Body of pancreas (tissue), 4 donors: ENCODE data around the gene FER. TPM values are rescaled to one million over a fixed set of nuclear protein-coding genes. Genes with fewer than 3 reads are reported as not detected.
"Not testable (repeated sequence)": the region's sequence is repeated elsewhere in the genome, so short reads cannot be mapped to it uniquely, and the experiment has no call there.

ENCODE experiments used
- ATAC-seq: fragments of 150-250 bp; one replicate; pipeline ENCODE4 v1.9.1; 2016
- DNase-seq, 4 donors: peaks; one replicate each; pipeline ENCODE4 v3.0.0-alpha.2; 2019
- H3K27ac ChIP-seq, 4 donors: fragments of 200-600 bp; sonication (generic); 1 replicate in 3 of 4; 2 replicates in 1 of 4; pipeline versions ENCODE4 v1.5.1 to v1.6.1; 2016 to 2019; ENCODE audit warnings: mild to moderate bottlenecking in 1 of 4, mixed read lengths in 1 of 4, moderate library complexity in 1 of 4
- H3K27me3 ChIP-seq, 2 donors: fragments of 200-600 bp; sonication (generic); one replicate each; pipeline ENCODE4 v1.6.0; 2016; ENCODE audit warnings: mild to moderate bottlenecking in 1 of 2
- H3K36me3 ChIP-seq, 2 donors: fragments of 200-600 bp; sonication (generic); replicated peaks in 1 of 2; 2 replicates each; pipeline ENCODE4 v1.5.1; 2016; ENCODE audit warnings: low read depth in 2 of 2; ENCODE audit not compliant: insufficient read depth in 1 of 2
- H3K4me1 ChIP-seq: fragments of 200-600 bp; sonication (generic); one replicate; pipeline ENCODE4 v1.6.0; 2016
- H3K4me3 ChIP-seq, 2 donors: fragments of 200-600 bp; sonication (generic); 1 replicate in 1 of 2; 2 replicates in 1 of 2; pipeline ENCODE4 v1.5.1; 2016 to 2019
- H3K9me3 ChIP-seq, 3 donors: fragments of 200-600 bp; sonication (generic); 1 replicate in 2 of 3; 2 replicates in 1 of 3; pipeline ENCODE4 v1.5.1; 2016
- POLR2A ChIP-seq, 3 donors: fragments of 450-650 bp; IDR thresholded peaks; one replicate each; pipeline ENCODE4 v1.6.1; 2016; ENCODE audit warnings: antibody characterized with exemption in 3 of 3, mild to moderate bottlenecking in 2 of 3
- WGBS, 2 donors: methylation state at CpG; one replicate each; pipeline ENCODE4 v1.1.5; 2017; 5-methylcytosine and 5-hydroxymethylcytosine counted together
- intact Hi-C: fragments of 100-400 bp; cut with DNase I; formaldehyde crosslinking; loops from one replicate; pipeline ENCODE4 v1.15.1; 2023
- total RNA-seq, 2 donors: library from RNA; depleted of rRNA; stranded (reverse); fragments of >200 nt; gene quantifications; one replicate each; pipeline ENCODE4 v1.1.0, GENCODE V29; 2016
- TF ChIP-seq, protein P1 (sequence below), 7 experiments: fragments of 450-650 bp in 4 of 7; fragments of 200-600 bp in 3 of 7; sonication (generic) in 3 of 7; IDR thresholded peaks; one replicate each; pipeline ENCODE4 v1.5.1; 2016 to 2019; ENCODE audit warnings: antibody characterized with exemption in 7 of 7

The FER gene
- total RNA-seq, 2 donors from 2014 or later, result 7.9 to 13.2 TPM

DNA sequence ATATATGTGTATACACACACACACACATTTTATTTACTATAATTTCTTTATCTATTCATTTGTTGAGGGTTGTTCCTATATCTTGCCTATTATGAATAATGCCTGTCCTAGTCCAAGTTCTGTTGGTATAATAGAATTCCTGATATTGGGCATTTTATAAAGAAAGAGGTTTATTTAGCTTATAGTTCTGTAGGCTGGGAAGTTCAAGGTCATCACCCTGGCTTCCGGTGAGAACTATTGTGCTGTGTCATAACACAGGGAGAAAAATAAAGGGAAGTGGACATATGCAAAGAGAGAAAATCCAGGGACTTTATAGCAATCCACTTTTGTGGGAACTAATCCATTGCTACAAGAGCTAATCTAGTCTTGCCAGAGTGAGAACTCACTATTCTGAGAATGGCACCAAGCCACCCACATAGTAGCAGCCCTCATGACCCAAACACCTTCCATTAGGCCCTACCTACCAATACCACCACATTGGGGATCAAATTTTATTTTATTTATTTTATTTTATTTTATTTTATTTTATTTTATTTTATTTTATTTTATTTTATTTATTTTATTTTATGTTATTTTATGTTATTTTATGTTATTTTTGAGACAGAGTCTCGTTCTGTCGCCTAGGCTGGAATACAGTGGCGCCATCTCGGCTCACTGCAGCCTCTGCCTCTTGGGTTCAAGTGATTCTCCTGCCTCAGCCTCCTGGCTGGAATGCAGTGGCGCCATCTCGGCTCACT lies 74.7 kb downstream of the FER start:
- no peaks in the 10 kb centered on the region for H3K36me3 ChIP-seq
- H3K27me3 ChIP-seq, result no peaks in the 10 kb centered on the region
- no peaks in the 10 kb centered on the region for H3K9me3 ChIP-seq
- WGBS, 2 donors, result 80 to 84% methylated on average over 7 of the region's 7 CpGs
- ATAC-seq (no peak), DNase-seq (no peak)
- no peak overlapping the region for H3K27ac ChIP-seq
- TF ChIP-seq, protein P1, sequence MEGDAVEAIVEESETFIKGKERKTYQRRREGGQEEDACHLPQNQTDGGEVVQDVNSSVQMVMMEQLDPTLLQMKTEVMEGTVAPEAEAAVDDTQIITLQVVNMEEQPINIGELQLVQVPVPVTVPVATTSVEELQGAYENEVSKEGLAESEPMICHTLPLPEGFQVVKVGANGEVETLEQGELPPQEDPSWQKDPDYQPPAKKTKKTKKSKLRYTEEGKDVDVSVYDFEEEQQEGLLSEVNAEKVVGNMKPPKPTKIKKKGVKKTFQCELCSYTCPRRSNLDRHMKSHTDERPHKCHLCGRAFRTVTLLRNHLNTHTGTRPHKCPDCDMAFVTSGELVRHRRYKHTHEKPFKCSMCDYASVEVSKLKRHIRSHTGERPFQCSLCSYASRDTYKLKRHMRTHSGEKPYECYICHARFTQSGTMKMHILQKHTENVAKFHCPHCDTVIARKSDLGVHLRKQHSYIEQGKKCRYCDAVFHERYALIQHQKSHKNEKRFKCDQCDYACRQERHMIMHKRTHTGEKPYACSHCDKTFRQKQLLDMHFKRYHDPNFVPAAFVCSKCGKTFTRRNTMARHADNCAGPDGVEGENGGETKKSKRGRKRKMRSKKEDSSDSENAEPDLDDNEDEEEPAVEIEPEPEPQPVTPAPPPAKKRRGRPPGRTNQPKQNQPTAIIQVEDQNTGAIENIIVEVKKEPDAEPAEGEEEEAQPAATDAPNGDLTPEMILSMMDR (IDR thresholded peaks at IDR 0.05), result no peak
- TF ChIP-seq POLR2A (IDR thresholded peaks at IDR 0.05), result no peak
- H3K4me3 ChIP-seq, result no peak overlapping the region
- intact Hi-C loops, result no loop called here
- no peaks in the 10 kb centered on the region for H3K4me1 ChIP-seq

DNA sequence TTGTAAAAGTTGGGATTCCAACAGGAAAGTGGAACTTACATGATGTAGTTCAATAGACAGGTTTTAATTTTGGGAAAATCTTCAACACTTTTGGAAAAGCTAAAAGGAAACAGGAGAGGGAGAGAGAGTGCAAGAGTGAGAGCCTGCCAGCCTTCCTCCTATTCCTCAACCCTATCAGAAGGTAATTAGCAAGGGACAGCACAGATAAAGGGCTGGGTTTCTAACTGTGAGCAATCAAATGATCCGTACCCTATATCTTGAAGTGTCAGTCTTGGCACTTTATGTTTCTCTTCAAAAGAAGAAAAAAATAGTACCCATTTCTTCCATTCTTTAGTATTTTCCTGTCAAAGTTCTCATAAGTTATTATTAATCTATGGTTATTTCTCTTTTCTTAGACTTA lies 79.4 kb downstream of the FER start:
- DNase-seq, result no peak
- ATAC-seq, result no peak
- TF ChIP-seq, protein P1 (IDR thresholded peaks at IDR 0.05), result no peak
- no peak for TF ChIP-seq POLR2A (IDR thresholded peaks at IDR 0.05)
- intact Hi-C loops, result no loop called here
- H3K4me3 ChIP-seq, result no peak overlapping the region
- no peak overlapping the region for H3K27ac ChIP-seq
- no peaks in the 10 kb centered on the region for H3K27me3 ChIP-seq
- H3K4me1 ChIP-seq, result no peaks in the 10 kb centered on the region
- H3K9me3 ChIP-seq, result no peaks in the 10 kb centered on the region
- 72 to 76% methylated on average over 1 of the region's 1 CpG for WGBS, 2 donors
- no peaks in the 10 kb centered on the region for H3K36me3 ChIP-seq

DNA sequence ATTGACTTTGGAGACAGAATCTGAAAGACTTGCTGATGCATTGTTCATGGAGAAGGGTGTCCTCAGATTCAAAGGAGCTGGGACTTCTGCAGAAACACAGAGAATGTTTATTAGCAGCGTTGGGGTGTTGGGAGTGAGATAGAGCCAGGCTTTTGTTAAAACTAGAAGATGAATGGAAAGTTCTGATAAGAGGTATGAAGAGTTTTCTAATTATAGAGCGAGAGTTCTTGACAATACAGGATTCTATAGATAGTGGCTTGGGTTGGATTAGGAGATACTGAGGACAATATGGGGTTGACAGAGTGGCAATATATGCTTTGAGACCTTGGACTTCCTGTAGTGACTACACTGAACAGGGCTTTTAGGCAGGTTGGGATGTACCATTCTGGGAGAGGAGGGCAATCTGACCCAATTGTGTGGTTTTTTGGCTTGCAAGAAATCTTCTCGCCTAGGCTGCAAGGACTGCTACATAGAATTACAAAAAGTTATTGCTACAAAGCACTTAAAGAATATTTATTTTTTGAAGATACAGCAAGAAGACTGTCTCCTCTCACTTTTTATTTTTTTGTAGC lies 83.1 kb downstream of the FER start:
- DNase-seq, result no peak
- WGBS, 2 donors, result 83 to 92% methylated on average over 3 of the region's 3 CpGs

DNA sequence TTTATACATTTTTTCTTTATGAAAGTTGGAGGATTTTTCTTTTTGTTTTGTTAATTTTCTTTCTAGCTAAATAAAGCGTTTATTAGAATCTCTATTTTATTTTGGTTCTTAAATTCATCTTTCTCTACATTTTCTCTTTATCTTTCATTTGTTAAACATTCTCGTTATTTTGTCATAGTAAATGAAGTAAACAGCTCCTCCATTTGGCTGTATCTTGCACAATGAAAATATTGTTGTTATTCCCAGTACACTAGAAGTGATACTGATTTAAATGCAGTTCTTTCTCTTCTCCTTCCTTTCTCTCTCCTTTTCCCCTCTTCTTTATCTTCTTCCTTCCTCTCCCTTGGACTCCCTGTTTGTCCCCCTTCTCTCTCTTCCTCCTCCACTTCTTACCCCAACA lies 88.8 kb downstream of the FER start:
- intact Hi-C loops, result no loop called here
- DNase-seq (no peak), ATAC-seq (no peak)
- Histone ChIP-seq H3K4me1 (no peaks in the 10 kb centered on the region), H3K9me3 (no peaks in the 10 kb centered on the region), H3K27ac (no peak overlapping the region), H3K27me3 (no peaks in the 10 kb centered on the region), H3K4me3 (no peak overlapping the region), H3K36me3 (no peaks in the 10 kb centered on the region)
- TF ChIP-seq, protein P1 (IDR thresholded peaks at IDR 0.05), result no peak
- no peak for TF ChIP-seq POLR2A (IDR thresholded peaks at IDR 0.05)
- 82 to 87% methylated on average over 2 of the region's 2 CpGs for WGBS, 2 donors

More for the DNA sequence above, 83.1 kb downstream of the FER start:
- H3K4me3 ChIP-seq, result no peak overlapping the region
- H3K4me1 ChIP-seq, result no peaks in the 10 kb centered on the region
- H3K27ac ChIP-seq, result no peak overlapping the region
- no peak for ATAC-seq
- no peak for TF ChIP-seq POLR2A (IDR thresholded peaks at IDR 0.05)
- TF ChIP-seq, protein P1 (IDR thresholded peaks at IDR 0.05), result no peak
- intact Hi-C loops, result no loop called here
- no peaks in the 10 kb centered on the region for H3K36me3 ChIP-seq
- no peaks in the 10 kb centered on the region for H3K27me3 ChIP-seq
- no peaks in the 10 kb centered on the region for H3K9me3 ChIP-seq

DNA sequence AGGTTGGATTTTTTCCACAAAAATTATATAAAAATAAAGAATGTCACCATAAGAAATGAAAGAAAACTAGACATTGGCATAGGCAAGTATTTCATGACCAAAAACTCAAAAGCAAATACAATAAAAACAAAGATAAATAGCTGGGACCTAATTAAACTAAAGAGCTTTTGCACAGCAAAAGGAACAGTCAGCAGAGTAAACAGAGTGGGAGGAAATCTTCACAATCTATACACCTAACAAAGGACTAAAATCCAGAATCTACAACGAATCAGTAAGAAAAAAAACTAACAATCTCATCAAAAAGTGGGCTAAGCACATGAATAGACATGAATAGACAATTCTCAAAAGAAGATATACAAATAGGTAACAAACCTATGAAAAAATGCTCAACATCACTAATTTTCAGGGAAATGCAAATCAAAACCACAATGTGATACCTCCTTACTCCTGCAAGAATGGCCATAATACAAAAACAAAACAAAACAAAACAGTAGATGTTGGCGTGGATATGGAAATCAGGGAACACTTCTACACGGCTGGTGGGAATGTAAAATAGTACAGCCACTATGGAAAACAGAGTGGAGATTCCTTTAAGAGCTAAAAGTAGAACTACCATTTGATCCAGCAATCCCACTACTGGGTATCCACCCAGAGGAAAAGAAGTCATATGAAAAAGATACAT lies 94.7 kb downstream of the FER start:
- intact Hi-C loops, H3K9me3 ChIP-seq: not testable (repeated sequence)
- 84 to 88% methylated on average over 3 of the region's 3 CpGs for WGBS, 2 donors

DNA sequence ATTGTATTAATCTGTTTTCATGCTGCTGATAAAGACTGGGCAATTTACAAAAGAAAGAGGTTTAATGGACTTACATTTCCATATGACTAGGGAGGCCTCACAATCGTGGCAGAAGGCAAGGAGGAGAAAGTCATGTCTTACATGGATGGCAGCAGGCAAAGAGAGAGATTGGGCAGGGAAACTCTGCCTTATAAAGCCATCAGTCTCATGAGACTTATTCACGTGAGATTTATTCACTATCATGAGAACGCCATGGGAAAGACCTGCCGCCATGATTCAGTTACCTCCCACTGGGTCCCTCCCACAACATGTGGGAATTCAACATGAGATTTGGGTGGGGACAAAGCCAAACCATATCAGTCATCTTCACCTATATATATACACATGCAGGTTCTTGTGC lies 103.4 kb downstream of the FER start:
- H3K27ac ChIP-seq, H3K4me1 ChIP-seq, ATAC-seq, DNase-seq, H3K9me3 ChIP-seq, intact Hi-C loops, H3K4me3 ChIP-seq, H3K27me3 ChIP-seq, H3K36me3 ChIP-seq: not testable (repeated sequence)
- 83 to 90% methylated on average over 4 of the region's 4 CpGs for WGBS, 2 donors

More for the DNA sequence above, 94.7 kb downstream of the FER start:
- H3K4me1 ChIP-seq, ATAC-seq, DNase-seq, H3K27me3 ChIP-seq, H3K4me3 ChIP-seq, H3K36me3 ChIP-seq, H3K27ac ChIP-seq: not testable (repeated sequence)
